SK-N-SH (cell line): ENCODE measurements around the gene RAB22A. TPM values are rescaled to one million over a fixed set of nuclear protein-coding genes. Genes with fewer than 3 reads are reported as not detected.
A peak's percentile ranks its signal among the peaks of the same experiment; 100 is the strongest.

Experiments
- CTCF ChIA-PET: fragments of 300-600, 350-600 bp; formaldehyde crosslinking; extraction: SDS; loops from one replicate; lab custom pipeline; 2021; lab: Yijun Ruan, JAX
- POLR2A ChIA-PET: fragments of 350-600 bp; sonication (Branson Sonifier 250); formaldehyde crosslinking; extraction: SDS; loops from one replicate; lab custom pipeline; 2020; ENCODE audit warnings: antibody characterized with exemption, inconsistent platforms; lab: Yijun Ruan, JAX
- DNase-seq: peaks from one replicate; pipeline ENCODE4 v3.0.0; 2012
- H2AFZ ChIP-seq: fragments of 200-600 bp; sonication (generic); 2 replicates; pipeline ENCODE4 v1.8.1; 2016; ENCODE audit warnings: antibody characterized with exemption, mild to moderate bottlenecking, low read depth
- H3F3A ChIP-seq: fragments of 200-600 bp; sonication (generic); replicated peaks from 2 replicates; pipeline ENCODE3; 2016; ENCODE audit warnings: antibody characterized with exemption, mild to moderate bottlenecking; ENCODE audit not compliant: insufficient read depth
- H3K27ac ChIP-seq, 2 experiments: fragments of 200-500 bp in 1 of 2; fragments of 200-600 bp in 1 of 2; sonication (Bioruptor generic) in 1 of 2; sonication (generic), shearing (Covaris generic) in 1 of 2; 2 replicates each; pipeline versions ENCODE4 v1.5.1 to v1.6.1; 2014 to 2016; ENCODE audit warnings: low read depth in 2 of 2, inconsistent platforms in 1 of 2, low read length in 1 of 2, mild to moderate bottlenecking in 1 of 2, mixed read lengths in 1 of 2
- H3K27me3 ChIP-seq: fragments of 200-600 bp; sonication (generic), shearing (Covaris generic); 2 replicates; pipeline ENCODE4 v1.6.1; 2016; ENCODE audit warnings: mixed run types; ENCODE audit not compliant: insufficient read depth
- H3K36me3 ChIP-seq, 2 experiments: fragments of 200-500 bp in 1 of 2; fragments of 200-600 bp in 1 of 2; sonication (Bioruptor generic) in 1 of 2; sonication (generic) in 1 of 2; replicated peaks in 1 of 2; 2 replicates each; pipeline versions ENCODE3 to v1.5.1; 2014 to 2016; ENCODE audit warnings: low read length in 1 of 2, mild to moderate bottlenecking in 1 of 2; ENCODE audit not compliant: insufficient read depth in 2 of 2, control insufficient read depth in 1 of 2
- H3K4me1 ChIP-seq, 2 experiments: fragments of 200-500 bp in 1 of 2; fragments of 200-600 bp in 1 of 2; sonication (Bioruptor generic) in 1 of 2; sonication (generic), shearing (Covaris generic) in 1 of 2; 2 replicates each; pipeline versions ENCODE4 v1.5.1 to v1.6.1; 2014 to 2016; ENCODE audit warnings: low read depth in 1 of 2, low read length in 1 of 2, mixed run types in 1 of 2; ENCODE audit not compliant: insufficient read depth in 2 of 2, control insufficient read depth in 1 of 2
- H3K4me2 ChIP-seq: fragments of 200-600 bp; sonication (generic), shearing (Covaris generic); 2 replicates; pipeline ENCODE4 v1.6.1; 2017; ENCODE audit warnings: mixed run types
- H3K4me3 ChIP-seq, 2 experiments: fragments of 200-500 bp in 1 of 2; fragments of 200-600 bp in 1 of 2; sonication (Bioruptor generic) in 1 of 2; sonication (generic), shearing (Covaris generic) in 1 of 2; 2 replicates each; pipeline versions ENCODE4 v1.5.1 to v1.8.1; 2014 to 2016; ENCODE audit warnings: low read depth in 2 of 2, inconsistent platforms in 1 of 2, low read length in 1 of 2, mild to moderate bottlenecking in 1 of 2, mixed read lengths in 1 of 2, moderate library complexity in 1 of 2
- H3K79me2 ChIP-seq: fragments of 200-600 bp; sonication (generic); 2 replicates; pipeline ENCODE4 v1.8.1; 2017; ENCODE audit warnings: mild to moderate bottlenecking; ENCODE audit not compliant: insufficient read depth
- H3K9ac ChIP-seq: fragments of 200-600 bp; sonication (generic); 2 replicates; pipeline ENCODE4 v1.6.1; 2017; ENCODE audit warnings: mixed run types
- H3K9me2 ChIP-seq: fragments of 200-600 bp; sonication (generic); 2 replicates; pipeline ENCODE4 v1.6.1; 2017; ENCODE audit warnings: mixed run types
- H3K9me3 ChIP-seq: fragments of 200-600 bp; sonication (generic); 2 replicates; pipeline ENCODE4 v1.6.1; 2017; ENCODE audit warnings: mixed run types, mild to moderate bottlenecking, moderate library complexity
- H4K20me1 ChIP-seq: fragments of 200-600 bp; sonication (generic); 2 replicates; pipeline ENCODE4 v1.6.1; 2017; ENCODE audit warnings: mild to moderate bottlenecking, mixed run types; ENCODE audit not compliant: insufficient read depth
- ELF1 ChIP-seq: IDR thresholded peaks from 2 replicates; pipeline ENCODE4 v1.4.0; 2012
- EZH2phosphoT487 ChIP-seq: fragments of 200-600 bp; sonication (generic); IDR thresholded peaks from 2 replicates; pipeline ENCODE4 v1.6.1; 2017; ENCODE audit warnings: low read depth, mixed run types, mild to moderate bottlenecking, antibody characterized with exemption, moderate library complexity, borderline replicate concordance
- FOSL2 ChIP-seq: IDR thresholded peaks from 2 replicates; pipeline ENCODE4 v1.4.0; 2012; ENCODE audit warnings: low read depth, mild to moderate bottlenecking, moderate library complexity, borderline replicate concordance
- FOXM1 ChIP-seq: IDR thresholded peaks from 2 replicates; pipeline ENCODE4 v1.4.0; 2012; ENCODE audit warnings: low read depth, mild to moderate bottlenecking
- MEF2A ChIP-seq: IDR thresholded peaks from 2 replicates; pipeline ENCODE4 v1.4.0; 2012; ENCODE audit warnings: low read depth, borderline replicate concordance
- MXI1 ChIP-seq: IDR thresholded peaks from 2 replicates; pipeline ENCODE4 v1.6.1; 2012; ENCODE audit warnings: mild to moderate bottlenecking, low read depth, low read length, improper control_type of control experiment
- NFIC ChIP-seq: IDR thresholded peaks from 2 replicates; pipeline ENCODE4 v1.4.0; 2012; ENCODE audit warnings: borderline replicate concordance
- NRF1 ChIP-seq: IDR thresholded peaks from 2 replicates; pipeline ENCODE4 v1.6.1; 2012; ENCODE audit warnings: low read depth, mild to moderate bottlenecking, low read length
- RAD21 ChIP-seq: IDR thresholded peaks from 2 replicates; pipeline ENCODE4 v1.6.1; 2012; ENCODE audit warnings: mild to moderate bottlenecking, low read length
- WGBS: methylation state at CpG from one replicate; pipeline ENCODE4 v1.1.6; 2017; ENCODE audit warnings: low lambda C conversion rate; 5-methylcytosine and 5-hydroxymethylcytosine counted together
- polyA plus RNA-seq, 3 experiments: library from polyadenylated mRNA; depleted of rRNA; stranded (reverse); fragments of >200 nt; gene quantifications; 2 replicates each; pipeline ENCODE4 v1.2.3, GENCODE V29; 2012
- TF ChIP-seq, protein P1 (sequence below): IDR thresholded peaks from 2 replicates; pipeline ENCODE4 v1.4.0; 2012; ENCODE audit warnings: low read depth

The RAB22A gene
- polyA plus RNA-seq, 1 of the 3 experiments (the other 2 are of a cell fraction), result 10.7 TPM

- Histone ChIP-seq H3K36me3 (peaks cover 28 to 33% of the 10 kb centered on the region in 2 experiments), H3K27ac (peak overlapping the region; percentile 58 to 70; a peak in 3 of 4 replicates), H3F3A (peaks cover 4% of the 10 kb centered on the region), H3K4me3 (peak overlapping the region; percentile 71 to 94), H4K20me1 (0 out of 2 replicates have a peak, but pooled peaks cover 3% of the 10 kb centered on the region), H3K4me2 (peak overlapping the region; percentile 81), H3K27me3 (no peaks in the 10 kb centered on the region), H3K9me2 (no peaks in the 10 kb centered on the region), H3K9ac (peak overlapping the region; percentile 91), H3K79me2 (peaks cover 92% of the 10 kb centered on the region), H2AFZ (peak overlapping the region; percentile 64; the same call in 1 of the 2 replicates), H3K9me3 (no peaks in the 10 kb centered on the region), H3K4me1 (peaks cover 4 to 7% of the 10 kb centered on the region in 2 experiments; a peak in 3 of 4 replicates)
- no peak for DNase-seq
- 14% methylated on average over 1 of the region's 1 CpG for WGBS
- TF ChIP-seq NRF1, result no peak
- TF ChIP-seq, protein P1, sequence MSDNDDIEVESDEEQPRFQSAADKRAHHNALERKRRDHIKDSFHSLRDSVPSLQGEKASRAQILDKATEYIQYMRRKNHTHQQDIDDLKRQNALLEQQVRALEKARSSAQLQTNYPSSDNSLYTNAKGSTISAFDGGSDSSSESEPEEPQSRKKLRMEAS, result no peak
- ChIA-PET POLR2A (interaction anchor here (0.6 kb wide), 1 partner anchor 78 kb away, joined by 3 read pairs; the partner anchor contains the start of gene VAPB), CTCF (interaction anchor here (1.1 kb wide), 1 partner anchor 48 kb away, joined by 4 read pairs; no protein-coding TSS in a partner anchor)
Observed at GRCh38 chr20:58310291-58310782, 822 bp downstream of the RAB22A start.

DNA sequence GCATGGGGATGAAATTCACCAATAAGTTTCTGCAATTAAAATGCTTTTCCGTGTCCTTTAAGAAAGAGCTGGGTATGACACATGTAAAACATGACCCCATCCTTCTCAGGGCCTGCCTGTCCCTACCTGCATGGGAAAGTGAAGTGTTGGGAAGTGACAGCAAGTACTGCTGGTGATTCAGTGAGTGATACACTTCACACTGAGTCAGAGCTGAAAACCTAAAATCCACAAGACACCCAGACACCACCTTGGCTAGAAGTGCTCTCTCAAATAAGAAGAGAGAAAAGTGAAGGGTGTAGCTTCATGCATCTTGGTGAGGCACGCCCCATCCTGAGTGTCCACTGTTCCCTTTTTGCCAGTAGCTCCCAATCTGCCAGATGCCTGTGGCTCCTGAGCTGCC, 3.3 kb downstream of the RAB22A start:
- DNase-seq, result no peak
- no peaks in the 10 kb centered on the region for H3K9me2 ChIP-seq
- H3K79me2 ChIP-seq, result peaks cover 96% of the 10 kb centered on the region
- H3K36me3 ChIP-seq, result peaks cover 34 to 51% of the 10 kb centered on the region in 2 experiments
- no peaks in the 10 kb centered on the region for H3K27me3 ChIP-seq
- no peak overlapping the region for H3K9ac ChIP-seq
- WGBS, result 100% methylated on average over 1 of the region's 2 CpGs
- ChIA-PET CTCF (interaction anchor here (0.6 to 1.2 kb wide), 3 partner anchors 9 to 74 kb away, joined by 3 read pairs; no protein-coding TSS in a partner anchor), POLR2A (no interaction called here)
- no peak overlapping the region for H3K4me2 ChIP-seq
- 0 out of 2 replicates have a peak, but pooled peaks cover 3% of the 10 kb centered on the region for H4K20me1 ChIP-seq
- no peaks in the 10 kb centered on the region for H3F3A ChIP-seq
- H3K27ac ChIP-seq, result no peak overlapping the region
- no peaks in the 10 kb centered on the region for H3K9me3 ChIP-seq
- peaks cover 4 to 7% of the 10 kb centered on the region in 2 experiments; a peak in 3 of 4 replicates for H3K4me1 ChIP-seq
- H3K4me3 ChIP-seq, result no peak overlapping the region
- no peak overlapping the region for H2AFZ ChIP-seq
- TF ChIP-seq MEF2A, result no peak

DNA sequence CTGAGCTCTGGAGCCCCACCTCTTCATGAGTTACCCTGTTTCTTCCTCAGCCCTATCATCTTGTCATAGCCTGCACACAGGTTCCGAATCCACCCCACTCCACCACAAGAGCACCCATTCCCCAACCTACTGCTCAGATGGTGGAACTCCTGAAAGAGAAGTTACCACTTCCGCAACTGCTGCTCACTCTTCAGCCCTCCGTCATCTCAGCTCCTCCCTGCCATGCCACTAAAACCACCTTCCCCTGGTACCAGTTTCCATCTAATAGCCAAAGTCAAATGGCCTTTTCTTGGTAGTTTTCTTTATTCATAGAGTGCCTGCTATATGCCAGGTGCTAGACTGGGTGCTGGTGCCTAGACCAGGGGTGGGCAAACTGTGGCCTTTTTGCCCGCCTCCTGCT, 3.9 kb downstream of the RAB22A start:
- peaks cover 36 to 55% of the 10 kb centered on the region in 2 experiments for H3K36me3 ChIP-seq
- ChIA-PET CTCF (interaction anchor here (0.6 kb wide), 1 partner anchor 8 kb away, joined by 3 read pairs; no protein-coding TSS in a partner anchor), POLR2A (no interaction called here)
- peaks cover 96% of the 10 kb centered on the region for H3K79me2 ChIP-seq
- H3K9me3 ChIP-seq, result no peaks in the 10 kb centered on the region
- H3K4me2 ChIP-seq, result no peak overlapping the region
- no peak overlapping the region for H3K27ac ChIP-seq
- H3K9me2 ChIP-seq, result no peaks in the 10 kb centered on the region
- no peak overlapping the region for H2AFZ ChIP-seq
- H3K9ac ChIP-seq, result no peak overlapping the region
- no peak for DNase-seq
- no peak for TF ChIP-seq EZH2phosphoT487
- no peak for TF ChIP-seq NRF1
- no peak for TF ChIP-seq NFIC
- TF ChIP-seq RAD21, result no peak
- TF ChIP-seq ELF1, result no peak
- no peak for TF ChIP-seq FOXM1
- TF ChIP-seq, protein P1, result no peak
- TF ChIP-seq MXI1, result no peak
- no peak for TF ChIP-seq FOSL2
- H4K20me1 ChIP-seq, result 0 out of 2 replicates have a peak, but pooled peaks cover 3% of the 10 kb centered on the region
- H3K27me3 ChIP-seq, result no peaks in the 10 kb centered on the region
- 93% methylated on average over 4 of the region's 4 CpGs for WGBS
- H3K4me3 ChIP-seq, result no peak overlapping the region
- peaks cover 4 to 6% of the 10 kb centered on the region in 2 experiments; a peak in 3 of 4 replicates for H3K4me1 ChIP-seq
- no peaks in the 10 kb centered on the region for H3F3A ChIP-seq
